NOMO-1 treated with dmso at 0.1 percent for 144 hours (cell line): Measurements from ENCODE around the gene FOSL2.

ENCODE experiments used
- DNase-seq: peaks from one replicate; lab custom pipeline; 2025; ENCODE audit not compliant: unreplicated experiment; lab: John Stamatoyannopoulos, UW

FOSL2 gene

GRCh38 chr2:28429636-28430376 is 37.1 kb downstream of the FOSL2 start:
- no peak for DNase-seq

DNA sequence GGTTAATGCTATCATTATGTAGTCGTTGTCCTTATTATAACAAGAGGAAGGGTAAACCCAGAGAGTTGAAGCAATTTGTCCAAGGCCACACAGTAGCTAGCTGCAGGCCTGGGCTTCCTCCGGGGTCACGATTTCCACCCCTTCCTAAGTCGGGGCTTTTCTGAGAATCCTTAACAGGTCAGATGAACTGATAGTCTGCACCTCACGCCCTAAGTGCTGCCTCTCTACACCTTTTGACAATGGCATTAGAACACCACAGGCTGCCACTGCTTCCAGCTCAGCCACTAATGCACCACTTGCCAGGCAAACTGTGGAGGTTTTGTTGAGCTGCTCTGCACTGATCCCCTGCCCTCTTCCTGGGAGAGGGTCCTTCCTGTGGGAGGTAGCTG is 37.7 kb downstream of the FOSL2 start:
- DNase-seq, result no peak

- no peak for DNase-seq
Observed at GRCh38 chr2:28430788-28431418, 38.2 kb downstream of the FOSL2 start.

DNA sequence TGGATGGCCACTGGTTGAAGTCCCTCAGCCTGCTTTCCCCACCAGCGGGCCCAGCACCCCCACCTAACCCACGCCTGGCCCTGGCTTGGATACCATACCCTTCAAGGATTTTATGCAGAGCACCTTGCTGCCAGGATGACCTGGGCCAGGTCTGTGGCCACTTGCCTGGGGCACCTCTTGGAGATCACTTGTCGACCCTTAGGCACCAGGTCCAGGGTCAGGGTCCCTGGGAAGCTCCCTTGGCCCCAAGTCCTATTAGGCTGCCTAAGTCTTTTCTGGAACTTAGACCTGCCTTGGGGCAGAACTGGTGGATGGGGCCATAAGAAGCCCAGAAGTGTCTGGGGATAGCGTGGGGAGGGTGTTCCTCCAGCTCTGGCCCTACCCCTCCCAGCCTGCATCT is 39.1 kb downstream of the FOSL2 start:
- no peak for DNase-seq

DNA sequence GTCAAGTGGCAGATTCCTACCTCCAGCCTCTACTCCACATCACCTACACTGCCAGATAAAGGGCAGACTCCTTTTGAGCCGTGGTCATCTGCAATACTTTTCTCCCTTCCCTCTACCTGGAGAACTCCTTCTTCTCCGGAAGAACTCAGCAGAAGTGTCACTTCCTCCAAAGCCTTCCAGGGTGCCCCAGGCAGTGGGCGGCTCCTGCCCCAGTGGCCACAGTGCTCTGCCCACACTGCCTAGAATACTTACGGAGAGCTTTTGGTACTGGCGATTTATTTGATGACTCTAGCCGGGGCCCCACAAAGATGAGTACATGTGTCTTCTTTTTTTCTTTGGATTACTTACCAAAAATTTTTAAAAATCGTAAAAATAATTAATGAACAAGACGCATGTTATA is 39.7 kb downstream of the FOSL2 start:
- no peak for DNase-seq

GRCh38 chr2:28433215-28433614 is 40.6 kb downstream of the FOSL2 start:
- no peak for DNase-seq

DNA sequence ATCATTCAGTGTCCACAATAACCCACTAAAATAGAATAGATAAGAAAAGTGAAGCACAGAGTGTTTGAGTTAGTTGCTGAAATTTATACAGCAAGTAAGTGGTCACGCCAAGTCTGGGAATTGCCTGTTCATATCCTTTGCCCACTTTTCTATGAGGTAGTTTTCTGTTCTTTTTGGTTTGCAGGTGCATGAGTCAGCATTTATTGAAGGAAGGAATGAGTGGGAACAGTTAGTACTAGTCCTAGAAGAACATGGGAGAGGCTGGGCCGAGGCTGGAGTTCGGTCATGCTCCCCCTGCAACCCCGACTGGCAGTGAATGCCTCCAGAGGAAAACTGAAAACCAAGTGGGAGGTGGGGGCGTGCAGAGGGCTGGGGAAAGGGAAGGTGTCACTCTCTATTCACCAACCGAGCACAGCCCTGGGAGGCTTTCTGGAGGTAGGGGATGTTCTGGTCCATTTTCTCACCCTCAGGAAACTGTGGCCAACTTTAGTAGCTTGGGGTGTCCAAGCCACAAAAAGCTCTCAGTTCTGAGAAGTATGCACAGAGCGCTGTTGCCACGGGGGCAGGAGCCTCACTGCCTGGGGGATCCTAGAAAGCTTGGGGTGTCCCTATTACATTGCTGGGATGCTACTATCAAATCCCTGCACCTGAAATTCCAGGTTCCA is 41.4 kb downstream of the FOSL2 start:
- DNase-seq, result no peak

DNA sequence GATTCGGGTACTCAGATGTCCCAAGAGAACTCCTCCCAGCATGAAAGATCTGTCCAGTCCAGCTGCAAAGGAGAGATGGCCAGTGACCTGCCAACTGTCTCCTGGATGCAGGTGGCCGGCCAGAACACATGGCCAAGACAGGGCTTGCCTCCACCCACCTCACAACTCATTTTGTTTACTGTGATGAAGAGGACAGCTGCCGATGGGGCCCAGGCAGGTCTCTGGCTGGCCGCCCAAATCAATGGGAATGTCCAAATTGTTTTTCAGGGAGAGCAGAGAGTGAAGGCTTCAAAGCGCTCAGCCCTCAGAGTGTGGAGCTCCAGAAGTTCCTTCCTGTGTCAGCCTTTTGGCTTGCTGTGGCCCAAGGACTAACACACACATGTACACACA is 41.9 kb downstream of the FOSL2 start:
- DNase-seq, result no peak

GRCh38 chr2:28435241-28435640 is 42.6 kb downstream of the FOSL2 start:
- DNase-seq, result no peak

DNA sequence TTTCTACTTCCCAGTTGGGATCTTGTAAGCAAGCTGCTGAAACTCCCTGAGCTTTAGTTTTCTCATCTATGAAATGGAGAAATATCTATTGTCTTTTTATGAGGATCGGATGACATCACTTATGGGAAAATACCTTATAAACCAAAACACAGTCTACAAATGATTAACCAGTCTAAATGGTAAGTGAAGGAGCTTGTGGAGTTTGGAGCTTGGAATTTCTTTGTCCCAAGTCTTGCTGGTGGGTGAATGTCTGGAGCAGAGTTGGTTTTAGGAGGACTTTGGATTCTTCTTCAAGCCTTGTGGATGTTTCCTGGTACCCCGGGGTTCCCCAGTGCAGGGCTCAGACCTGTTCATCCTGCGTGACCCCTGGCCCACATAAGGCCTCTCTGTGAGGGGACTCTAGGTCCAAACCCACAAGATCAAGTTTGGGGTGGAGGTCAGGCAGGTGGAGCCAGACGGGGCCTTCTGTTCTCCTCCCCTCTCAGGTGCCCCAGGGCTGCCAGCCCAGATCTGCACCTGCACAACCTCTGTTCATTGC is 43.2 kb downstream of the FOSL2 start:
- DNase-seq, result no peak

DNA sequence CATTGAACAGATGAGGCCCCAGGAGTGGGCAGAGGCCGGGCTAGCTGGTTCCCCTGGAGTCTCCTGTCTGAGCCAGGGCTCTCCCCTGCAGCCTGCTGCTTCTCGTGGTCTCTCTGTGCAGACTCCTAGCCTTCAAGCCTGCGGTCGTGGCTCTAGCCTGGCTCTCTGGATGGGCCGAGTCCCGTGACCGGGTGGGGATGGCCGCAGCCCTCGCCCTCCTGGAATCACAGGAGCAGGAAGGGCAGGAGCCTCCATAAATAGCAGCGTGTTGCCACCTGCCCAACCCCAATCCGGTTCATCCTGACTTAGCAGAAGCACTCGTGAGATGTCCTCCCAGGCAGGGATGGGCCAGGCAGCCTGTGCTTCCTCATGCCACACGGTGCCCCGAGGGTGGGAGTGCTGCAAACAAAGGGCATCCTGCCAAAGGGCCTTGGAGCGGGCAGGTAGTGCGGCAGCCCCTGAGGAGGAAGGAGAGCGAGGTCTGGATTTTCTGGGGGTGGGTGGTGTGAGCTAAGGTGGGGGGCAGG is 43.9 kb downstream of the FOSL2 start:
- no peak for DNase-seq

- no peak for DNase-seq
Observed at GRCh38 chr2:28437149-28437835, 44.6 kb downstream of the FOSL2 start.

GRCh38 chr2:28437918-28438317 is 45.3 kb downstream of the FOSL2 start:
- DNase-seq, result no peak

- no peak for DNase-seq
Observed at GRCh38 chr2:28438532-28439063, 45.9 kb downstream of the FOSL2 start.

DNA sequence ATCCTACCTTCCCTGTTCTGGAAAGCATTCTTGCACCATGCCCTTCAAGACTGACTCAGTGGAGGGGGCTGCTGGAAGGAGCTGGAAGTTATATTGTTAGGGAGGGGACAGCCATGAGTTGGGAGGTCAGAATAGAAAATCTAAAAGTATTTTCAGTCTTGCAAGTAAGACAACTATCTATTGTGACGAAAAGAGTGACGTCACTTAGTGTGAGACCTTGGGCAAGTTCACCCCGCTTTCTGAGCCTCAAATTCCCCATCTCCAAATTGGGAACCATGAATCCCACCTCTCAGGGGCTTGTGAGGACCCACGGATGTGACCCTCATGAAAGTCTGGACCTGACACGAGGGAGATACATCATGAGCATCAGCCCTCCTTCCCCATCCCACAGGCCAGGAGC is 46.5 kb downstream of the FOSL2 start:
- DNase-seq, result no peak

DNA sequence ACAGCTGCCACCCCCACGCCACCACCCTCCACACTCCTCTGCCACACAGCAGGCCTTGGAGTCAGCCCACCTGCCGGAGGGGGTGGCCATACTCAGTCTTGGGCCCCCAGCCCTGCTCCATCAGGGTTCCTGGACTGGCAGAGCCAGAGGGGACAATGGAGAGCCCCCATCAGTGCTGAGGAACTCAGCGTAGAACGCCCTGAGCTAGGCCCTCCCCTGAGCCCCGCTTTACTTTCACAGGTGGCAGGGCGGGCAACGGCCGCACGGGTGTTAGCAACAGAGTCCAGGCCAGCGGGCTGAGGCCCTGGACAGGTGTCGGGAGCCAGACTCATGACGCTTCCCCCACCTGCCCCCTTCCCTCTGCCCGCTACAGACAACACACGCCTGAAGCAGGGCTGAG is 47.1 kb downstream of the FOSL2 start:
- no peak for DNase-seq

- no peak for DNase-seq
Observed at GRCh38 chr2:28442328-28442727, 49.7 kb downstream of the FOSL2 start.

DNA sequence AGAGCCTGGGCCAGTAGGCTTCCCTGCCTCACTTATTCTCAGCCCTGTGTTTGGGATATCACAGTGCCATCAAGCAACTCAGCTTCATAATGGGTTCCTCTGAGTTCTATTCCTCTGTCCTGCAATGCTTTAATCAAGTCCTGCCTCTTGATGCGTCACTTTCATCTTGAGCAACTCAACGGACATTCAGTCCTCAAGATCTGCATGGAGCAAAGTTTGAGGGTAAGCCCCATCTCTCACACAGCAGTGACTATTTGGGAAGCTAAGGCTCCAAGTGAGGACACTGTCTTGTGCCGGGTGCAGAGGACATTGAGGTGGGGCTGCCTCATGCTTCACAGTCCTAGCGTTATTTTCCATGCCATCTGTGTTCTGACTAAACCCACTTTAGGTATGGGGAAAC is 52.3 kb downstream of the FOSL2 start:
- no peak for DNase-seq

DNA sequence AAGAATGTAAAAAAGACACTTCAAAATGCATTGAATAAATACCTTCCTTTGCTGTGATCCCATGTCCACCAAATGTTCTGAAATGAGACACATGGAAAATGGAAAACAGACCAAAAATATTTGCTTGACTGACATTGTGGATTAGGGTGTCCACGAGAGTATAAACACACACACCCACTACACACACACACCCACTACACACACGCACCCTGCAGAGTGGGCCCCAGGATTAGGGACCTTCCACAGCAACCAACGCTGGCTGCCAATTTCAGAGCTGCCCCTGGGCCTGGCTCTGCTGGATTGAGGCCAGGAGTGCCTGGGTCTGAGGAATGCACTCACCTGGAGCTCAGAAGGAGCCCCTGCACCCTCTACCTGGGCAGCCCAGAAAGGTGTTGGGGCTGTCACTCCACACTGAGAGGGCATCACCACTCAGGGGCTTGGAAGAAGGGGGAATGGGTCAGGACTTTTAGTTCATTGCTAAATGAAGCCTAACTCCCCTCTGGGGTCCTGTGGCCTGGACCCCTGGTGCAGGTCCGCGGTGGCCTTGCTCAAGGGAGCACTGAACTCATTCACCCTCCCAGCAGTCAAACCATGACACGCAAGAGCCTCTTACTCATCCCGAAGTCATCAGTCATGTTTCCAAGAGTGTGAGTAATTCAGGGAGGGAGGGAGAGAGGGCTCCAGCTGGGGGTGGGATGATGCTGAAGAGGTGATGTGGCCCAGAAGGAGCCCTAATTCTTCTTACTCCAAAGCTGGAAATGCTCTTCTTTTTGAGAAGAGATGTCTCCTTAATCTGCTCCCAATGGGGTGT is 53.0 kb downstream of the FOSL2 start:
- peak; percentile 25 for DNase-seq

GRCh38 chr2:28446531-28446930 is 53.9 kb downstream of the FOSL2 start:
- DNase-seq, result no peak
